NCI-H2196 (cell line): Measurements from ENCODE around the gene RFTN1.

Source experiments
- DNase-seq: peaks from one replicate; lab custom pipeline; 2025; ENCODE audit not compliant: unreplicated experiment; lab: John Stamatoyannopoulos, UW

RFTN1 gene

GRCh38 chr3:16468002-16468335, 45.5 kb downstream of the RFTN1 start:
- no peak for DNase-seq

GRCh38 chr3:16467393-16467792, 46.1 kb downstream of the RFTN1 start:
- no peak for DNase-seq

- DNase-seq = no peak
Measured at GRCh38 chr3:16466822-16467221, 46.7 kb downstream of the RFTN1 start.

- DNase-seq = no peak
Measured at GRCh38 chr3:16464511-16465148, 48.9 kb downstream of the RFTN1 start.

- DNase-seq = no peak
Measured at GRCh38 chr3:16463914-16464313, 49.6 kb downstream of the RFTN1 start.

- no peak for DNase-seq
Measured at GRCh38 chr3:16463119-16463518, 50.4 kb downstream of the RFTN1 start.

GRCh38 chr3:16462679-16463078, 50.8 kb downstream of the RFTN1 start:
- DNase-seq = no peak

GRCh38 chr3:16461463-16462245, 51.8 kb downstream of the RFTN1 start:
- DNase-seq = no peak

GRCh38 chr3:16460886-16461285, 52.6 kb downstream of the RFTN1 start:
- DNase-seq = no peak

GRCh38 chr3:16460273-16460672, 53.2 kb downstream of the RFTN1 start:
- no peak for DNase-seq

- no peak for DNase-seq
Measured at GRCh38 chr3:16456784-16457415, 56.6 kb downstream of the RFTN1 start.

GRCh38 chr3:16455966-16456365, 57.5 kb downstream of the RFTN1 start:
- no peak for DNase-seq

GRCh38 chr3:16455001-16455400, 58.5 kb downstream of the RFTN1 start:
- DNase-seq = no peak

- no peak for DNase-seq
Measured at GRCh38 chr3:16452261-16452660, 61.2 kb downstream of the RFTN1 start.

- DNase-seq = no peak
Measured at GRCh38 chr3:16449369-16449768, 64.1 kb downstream of the RFTN1 start.

- DNase-seq = no peak
Measured at GRCh38 chr3:16448639-16449070, 64.8 kb downstream of the RFTN1 start.

GRCh38 chr3:16447135-16447534, 66.4 kb downstream of the RFTN1 start:
- no peak for DNase-seq

- no peak for DNase-seq
Measured at GRCh38 chr3:16444344-16444743, 69.2 kb downstream of the RFTN1 start.

GRCh38 chr3:16442730-16443129, 70.8 kb downstream of the RFTN1 start:
- no peak for DNase-seq

- DNase-seq = no peak
Measured at GRCh38 chr3:16441371-16441875, 72.1 kb downstream of the RFTN1 start.

GRCh38 chr3:16439848-16440708, 73.4 kb downstream of the RFTN1 start:
- DNase-seq = no peak
